Epithelial cell of esophagus (primary cell): ENCODE results near the gene SPSB1.

Experiments used
- DNase-seq: peaks from one replicate; pipeline ENCODE4 v3.0.0; 2010; ENCODE audit warnings: low read depth
- H3K4me3 ChIP-seq: 2 replicates; pipeline ENCODE4 v1.5.1; 2011; ENCODE audit warnings: mild to moderate bottlenecking, low read length, control low read depth
- TF ChIP-seq, protein P1 (sequence below): IDR thresholded peaks from 2 replicates; pipeline ENCODE4 v1.5.1; 2011; ENCODE audit warnings: low read depth, mild to moderate bottlenecking, low read length, control low read depth, inconsistent platforms; ENCODE audit not compliant: insufficient read depth; ENCODE audit errors: missing control alignments

Gene SPSB1

DNA sequence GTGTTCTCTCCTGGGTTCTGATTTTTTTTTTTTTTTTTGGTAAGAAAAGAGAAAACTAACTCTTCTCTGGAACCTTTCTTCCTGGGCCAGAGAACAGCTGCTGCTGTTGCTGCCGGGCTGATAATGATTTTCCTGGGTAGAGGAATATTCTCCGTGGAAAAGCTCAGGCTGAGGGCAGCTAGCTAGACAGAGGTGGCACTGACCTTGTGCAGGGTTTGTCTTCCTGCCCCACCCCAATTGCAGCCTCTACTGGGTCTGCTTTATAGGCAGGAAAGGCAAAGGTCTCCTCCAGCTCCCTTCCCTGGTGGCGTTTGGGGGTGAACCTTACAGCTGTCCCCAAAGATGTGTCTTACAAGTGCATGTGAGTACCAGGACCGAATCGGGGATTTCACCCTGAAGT lies 79.3 kb downstream of the SPSB1 start:
- H3K4me3 ChIP-seq = no peak overlapping the region
- TF ChIP-seq, protein P1, sequence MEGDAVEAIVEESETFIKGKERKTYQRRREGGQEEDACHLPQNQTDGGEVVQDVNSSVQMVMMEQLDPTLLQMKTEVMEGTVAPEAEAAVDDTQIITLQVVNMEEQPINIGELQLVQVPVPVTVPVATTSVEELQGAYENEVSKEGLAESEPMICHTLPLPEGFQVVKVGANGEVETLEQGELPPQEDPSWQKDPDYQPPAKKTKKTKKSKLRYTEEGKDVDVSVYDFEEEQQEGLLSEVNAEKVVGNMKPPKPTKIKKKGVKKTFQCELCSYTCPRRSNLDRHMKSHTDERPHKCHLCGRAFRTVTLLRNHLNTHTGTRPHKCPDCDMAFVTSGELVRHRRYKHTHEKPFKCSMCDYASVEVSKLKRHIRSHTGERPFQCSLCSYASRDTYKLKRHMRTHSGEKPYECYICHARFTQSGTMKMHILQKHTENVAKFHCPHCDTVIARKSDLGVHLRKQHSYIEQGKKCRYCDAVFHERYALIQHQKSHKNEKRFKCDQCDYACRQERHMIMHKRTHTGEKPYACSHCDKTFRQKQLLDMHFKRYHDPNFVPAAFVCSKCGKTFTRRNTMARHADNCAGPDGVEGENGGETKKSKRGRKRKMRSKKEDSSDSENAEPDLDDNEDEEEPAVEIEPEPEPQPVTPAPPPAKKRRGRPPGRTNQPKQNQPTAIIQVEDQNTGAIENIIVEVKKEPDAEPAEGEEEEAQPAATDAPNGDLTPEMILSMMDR = no peak
- DNase-seq = no peak

DNA sequence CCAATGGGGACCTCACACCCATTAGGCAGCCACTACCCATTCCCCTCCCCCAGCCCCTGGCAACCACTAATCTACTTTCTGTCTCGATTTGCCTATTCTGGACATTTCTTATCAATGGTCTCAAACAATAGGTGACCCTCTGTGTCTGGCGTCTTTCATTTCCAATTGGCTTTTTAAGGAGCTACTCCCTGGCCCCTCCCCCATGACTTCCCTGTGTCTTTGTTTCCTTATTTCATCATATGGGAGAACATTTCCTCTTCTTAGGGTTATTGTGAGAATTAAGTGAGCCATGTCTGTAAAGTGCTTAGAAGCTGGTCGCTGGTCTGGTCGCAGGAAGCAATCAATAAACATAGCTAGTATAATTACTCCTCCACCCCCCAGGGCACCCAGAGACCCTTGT lies 80.9 kb downstream of the SPSB1 start:
- no peak overlapping the region for H3K4me3 ChIP-seq
- TF ChIP-seq, protein P1 = no peak
- peak; percentile 31 for DNase-seq

DNA sequence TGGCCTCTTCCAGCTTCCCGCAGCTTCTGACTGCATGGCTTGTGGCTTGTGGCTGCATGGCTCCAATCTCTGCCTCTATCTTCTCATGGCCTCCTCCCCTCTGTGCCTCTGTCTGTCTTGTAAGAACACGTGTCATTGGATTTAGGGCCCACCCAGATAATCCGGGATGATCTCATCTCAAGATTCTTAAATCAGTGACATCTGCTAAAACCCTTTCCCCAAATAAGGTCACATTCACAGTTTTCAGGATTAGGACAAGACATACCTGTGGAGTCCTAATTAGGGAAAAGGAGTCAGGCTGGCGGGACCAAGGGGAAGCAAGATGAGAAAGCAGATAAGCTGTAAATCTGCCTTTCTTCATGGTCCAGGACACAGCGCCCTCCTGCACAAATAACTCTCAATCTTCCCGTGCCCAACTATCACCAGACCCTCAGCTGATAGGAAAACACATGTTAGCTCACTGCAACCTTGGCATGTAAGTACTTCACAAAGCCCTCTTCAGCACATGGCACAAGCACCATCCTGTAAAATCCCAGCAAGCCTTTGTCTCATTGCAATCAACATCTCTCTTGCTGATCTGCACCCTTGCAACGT lies 82.2 kb downstream of the SPSB1 start:
- TF ChIP-seq, protein P1 = no peak
- no peak for DNase-seq

DNA sequence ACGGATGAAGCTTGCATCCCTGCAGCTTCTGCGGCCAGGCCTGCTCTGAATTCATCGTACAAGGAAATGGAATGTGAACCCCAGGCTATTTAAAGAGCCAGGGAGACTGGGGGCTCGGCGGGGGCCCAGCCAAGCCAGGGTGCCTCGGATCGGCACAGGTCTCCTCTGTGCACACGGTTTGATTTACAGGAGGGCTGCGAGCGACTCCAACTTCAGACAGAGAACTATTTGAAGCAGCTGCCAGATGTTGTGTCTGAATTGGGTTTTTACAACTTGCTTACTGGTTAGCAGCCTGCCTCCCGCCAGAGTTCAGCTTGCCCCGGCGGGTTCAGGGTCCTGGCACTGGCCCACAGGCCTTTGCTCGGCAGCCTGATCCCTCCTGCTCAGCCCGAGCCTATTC lies 83.2 kb downstream of the SPSB1 start:
- TF ChIP-seq, protein P1 = no peak
- no peak overlapping the region for H3K4me3 ChIP-seq
- DNase-seq = no peak

More for the DNA sequence above, 82.2 kb downstream of the SPSB1 start:
- H3K4me3 ChIP-seq = no peak overlapping the region

DNA sequence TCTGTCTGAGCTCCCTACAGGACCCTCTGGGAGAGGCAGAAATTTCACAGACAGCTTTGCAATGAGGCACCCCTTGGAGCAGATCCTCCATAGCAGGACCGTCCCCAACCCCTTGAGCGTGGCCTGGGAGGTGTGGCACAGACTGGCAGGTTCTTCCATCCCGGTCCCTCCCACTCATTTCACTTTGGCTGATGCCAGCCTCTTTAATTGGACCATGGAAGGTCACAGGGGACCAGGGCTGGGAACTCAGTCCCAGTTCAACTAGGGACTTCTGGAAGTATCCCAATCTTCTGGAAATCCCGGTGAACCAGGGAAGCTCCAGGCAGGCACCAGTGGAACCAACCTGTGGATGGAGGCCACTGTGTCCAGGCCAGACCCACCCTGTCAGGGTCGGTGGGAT lies 83.7 kb downstream of the SPSB1 start:
- H3K4me3 ChIP-seq = no peak overlapping the region
- DNase-seq = no peak

DNA sequence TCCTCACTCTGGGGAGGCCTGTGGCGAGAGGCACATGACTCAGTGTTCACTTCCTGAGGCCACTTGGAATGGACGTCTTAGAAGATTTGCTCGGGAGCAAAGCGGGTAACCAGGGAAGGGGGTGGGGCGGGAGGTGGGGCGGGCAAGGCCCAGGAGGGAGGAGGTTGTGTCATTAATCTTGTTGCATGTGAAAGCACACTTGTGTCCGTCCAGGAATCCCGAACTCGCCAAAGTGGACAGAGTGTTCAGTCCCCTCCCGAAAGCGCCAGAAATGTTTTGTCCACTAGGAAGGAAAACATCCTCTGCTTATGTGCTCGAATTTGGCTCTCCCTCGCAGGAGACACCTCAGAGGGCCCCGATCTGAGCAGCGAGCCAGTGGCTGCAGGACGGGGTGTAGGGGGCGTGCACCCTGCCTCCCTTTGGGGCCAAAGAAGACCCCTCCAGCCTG lies 84.2 kb downstream of the SPSB1 start:
- TF ChIP-seq, protein P1 = no peak
- H3K4me3 ChIP-seq = no peak overlapping the region
- no peak for DNase-seq

More for the DNA sequence above, 83.7 kb downstream of the SPSB1 start:
- TF ChIP-seq, protein P1 = no peak

DNA sequence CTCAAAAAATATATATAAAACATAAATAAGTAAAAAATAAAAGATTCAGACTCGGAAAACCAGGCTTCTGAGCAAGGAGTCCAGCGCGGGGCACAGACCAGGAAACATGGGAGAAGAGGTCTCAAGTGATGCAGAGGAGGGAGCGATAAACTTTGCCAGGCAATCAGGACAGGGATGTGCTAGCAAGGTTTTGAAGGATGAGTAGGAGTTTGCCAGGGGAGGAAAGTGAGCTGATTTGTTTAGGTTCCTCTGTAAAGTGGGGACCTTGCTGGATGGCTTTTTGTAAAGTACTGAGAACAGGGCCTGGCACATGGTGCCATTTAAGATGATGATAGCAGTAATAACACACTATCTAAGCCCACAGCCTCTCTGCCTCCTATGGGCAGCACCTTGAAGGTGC lies 86.1 kb downstream of the SPSB1 start:
- TF ChIP-seq, protein P1 = no peak
- H3K4me3 ChIP-seq = no peak overlapping the region
- DNase-seq = no peak
